GM10266 (cell line): ENCODE measurements around the gene C4A.
"Not testable (repeated sequence)": the region's sequence is repeated elsewhere in the genome, so short reads cannot be mapped to it uniquely, and the experiment has no call there.

Experiments used
- DNase-seq: peaks from one replicate; pipeline ENCODE4 v3.0.0; 2012; ENCODE audit errors: extremely low spot score
- TF ChIP-seq, protein P1 (sequence below): IDR thresholded peaks from 2 replicates; pipeline ENCODE4 v1.5.1; 2012; ENCODE audit warnings: mild to moderate bottlenecking, low read depth; ENCODE audit not compliant: control insufficient read depth, insufficient read depth; ENCODE audit errors: missing control alignments

Gene C4A

DNA sequence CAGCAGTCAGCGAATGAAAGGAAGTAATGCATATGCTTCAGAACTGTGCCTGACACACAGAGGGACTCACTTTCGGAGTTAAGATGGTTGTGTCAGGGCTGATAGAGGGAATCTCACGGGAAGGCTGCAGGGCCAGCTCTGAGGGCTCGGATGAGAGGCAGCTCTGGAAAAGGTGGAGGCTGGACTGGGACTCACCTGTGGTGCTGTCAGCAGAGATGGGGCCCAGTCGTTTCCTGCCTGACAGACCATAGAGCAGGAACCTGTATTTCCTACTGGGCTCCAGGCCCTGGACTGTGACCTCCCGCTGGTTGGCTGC, 65.6 kb downstream of the C4A start:
- no peak for DNase-seq
- TF ChIP-seq, protein P1, sequence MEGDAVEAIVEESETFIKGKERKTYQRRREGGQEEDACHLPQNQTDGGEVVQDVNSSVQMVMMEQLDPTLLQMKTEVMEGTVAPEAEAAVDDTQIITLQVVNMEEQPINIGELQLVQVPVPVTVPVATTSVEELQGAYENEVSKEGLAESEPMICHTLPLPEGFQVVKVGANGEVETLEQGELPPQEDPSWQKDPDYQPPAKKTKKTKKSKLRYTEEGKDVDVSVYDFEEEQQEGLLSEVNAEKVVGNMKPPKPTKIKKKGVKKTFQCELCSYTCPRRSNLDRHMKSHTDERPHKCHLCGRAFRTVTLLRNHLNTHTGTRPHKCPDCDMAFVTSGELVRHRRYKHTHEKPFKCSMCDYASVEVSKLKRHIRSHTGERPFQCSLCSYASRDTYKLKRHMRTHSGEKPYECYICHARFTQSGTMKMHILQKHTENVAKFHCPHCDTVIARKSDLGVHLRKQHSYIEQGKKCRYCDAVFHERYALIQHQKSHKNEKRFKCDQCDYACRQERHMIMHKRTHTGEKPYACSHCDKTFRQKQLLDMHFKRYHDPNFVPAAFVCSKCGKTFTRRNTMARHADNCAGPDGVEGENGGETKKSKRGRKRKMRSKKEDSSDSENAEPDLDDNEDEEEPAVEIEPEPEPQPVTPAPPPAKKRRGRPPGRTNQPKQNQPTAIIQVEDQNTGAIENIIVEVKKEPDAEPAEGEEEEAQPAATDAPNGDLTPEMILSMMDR, result no peak

GRCh38 chr6:32047855-32048766, 66.3 kb downstream of the C4A start:
- TF ChIP-seq, protein P1, result peak; percentile 80
- DNase-seq, result peak; percentile 80

- not testable (repeated sequence) for DNase-seq
Measured at GRCh38 chr6:32049149-32049548, 67.3 kb downstream of the C4A start.

GRCh38 chr6:32049736-32050135, 67.9 kb downstream of the C4A start:
- not testable (repeated sequence) for DNase-seq

DNA sequence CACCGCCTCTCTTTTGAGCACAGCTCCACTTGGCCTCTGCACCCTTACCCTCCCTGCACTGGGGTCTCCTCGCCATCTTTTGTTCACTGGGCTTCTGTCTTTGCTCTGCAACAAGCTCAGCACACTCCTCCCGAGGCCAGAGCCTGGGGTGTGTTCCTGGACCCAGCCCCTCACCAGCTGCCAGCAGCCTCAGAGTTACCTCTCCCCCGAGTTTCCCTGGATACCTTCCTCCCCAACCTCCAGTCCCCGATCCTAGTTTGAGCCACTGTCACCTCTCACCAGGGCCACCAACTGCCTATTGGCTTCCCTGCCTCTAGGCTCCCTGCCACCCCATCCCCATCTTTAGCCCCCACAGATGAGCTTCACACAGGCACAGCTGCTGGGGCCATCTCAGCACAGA, 68.7 kb downstream of the C4A start:
- TF ChIP-seq, protein P1, result no peak
- no peak for DNase-seq
